H1 (cell line): ENCODE results near the gene MPHOSPH10.

Experiments used
- ATF2 ChIP-seq: IDR thresholded peaks from 2 replicates; pipeline ENCODE4 v1.6.1; 2012; ENCODE audit warnings: low read length, inconsistent platforms
- CBX5 ChIP-seq: fragments of 300-800, 300-1000 bp; sonication (generic); IDR thresholded peaks from 2 replicates; pipeline ENCODE4 v1.7.1; 2016; ENCODE audit warnings: antibody characterized with exemption, low read length, low read depth
- CTCF ChIP-seq, 3 experiments: IDR thresholded peaks; 1 replicate in 2 of 3; 2 replicates in 1 of 3; pipeline versions ENCODE4 v1.5.1 to v1.6.1; 2011; ENCODE audit warnings: low read length in 3 of 3, mild to moderate bottlenecking in 3 of 3, inconsistent platforms in 2 of 3, low read depth in 1 of 3, moderate library complexity in 1 of 3; ENCODE audit not compliant: insufficient read depth in 1 of 3; ENCODE audit errors: control extremely low read depth in 1 of 3
- FOSL1 ChIP-seq: IDR thresholded peaks from 2 replicates; pipeline ENCODE4 v1.6.1; 2011; ENCODE audit warnings: mild to moderate bottlenecking, low read depth, low read length, moderate library complexity; ENCODE audit not compliant: insufficient read depth
- GABPA ChIP-seq: IDR thresholded peaks from 2 replicates; pipeline ENCODE4 v1.6.1; 2011; ENCODE audit warnings: mild to moderate bottlenecking, low read length, moderate library complexity, borderline replicate concordance; ENCODE audit not compliant: insufficient read depth
- JUND ChIP-seq: IDR thresholded peaks from 2 replicates; pipeline ENCODE4 v1.6.1; 2011; ENCODE audit warnings: mild to moderate bottlenecking, improper control_type of control experiment, low read length
- KDM4A ChIP-seq: IDR thresholded peaks from one replicate; pipeline ENCODE4 v1.7.1; 2012; ENCODE audit warnings: low read depth, mild to moderate bottlenecking, moderate library complexity, low read length, inconsistent platforms; ENCODE audit not compliant: severe bottlenecking
- MAX ChIP-seq: IDR thresholded peaks from 2 replicates; pipeline ENCODE4 v1.6.1; 2012; ENCODE audit warnings: inconsistent platforms
- POLR2AphosphoS5 ChIP-seq: IDR thresholded peaks from 2 replicates; pipeline ENCODE4 v1.6.1; 2011; ENCODE audit warnings: low read depth, low read length
- RBBP5 ChIP-seq: IDR thresholded peaks from 2 replicates; pipeline ENCODE4 v1.7.1; 2012; ENCODE audit warnings: low read depth, mild to moderate bottlenecking, inconsistent platforms, low read length, moderate library complexity, borderline replicate concordance
- RFX5 ChIP-seq: IDR thresholded peaks from 2 replicates; pipeline ENCODE4 v1.6.1; 2011; ENCODE audit warnings: low read depth, low read length, improper control_type of control experiment, borderline replicate concordance
- RXRA ChIP-seq: IDR thresholded peaks from 2 replicates; pipeline ENCODE4 v1.6.1; 2011; ENCODE audit warnings: low read depth, mild to moderate bottlenecking, low read length, moderate library complexity; ENCODE audit not compliant: insufficient read depth
- USF2 ChIP-seq: IDR thresholded peaks from 2 replicates; pipeline ENCODE4 v1.6.1; 2011; ENCODE audit warnings: low read length, improper control_type of control experiment
- YY1 ChIP-seq: IDR thresholded peaks from 2 replicates; pipeline ENCODE4 v1.6.1; 2011; ENCODE audit warnings: low read depth, mild to moderate bottlenecking, low read length

- TF ChIP-seq RXRA = no peak
- no peak for TF ChIP-seq CTCF (IDR thresholded peaks at IDR 0.05; ENCODE audit: control extremely low read depth in 1 of 3, insufficient read depth in 1 of 3, low read depth in 1 of 3, low read length in 3 of 3)
- TF ChIP-seq POLR2AphosphoS5 = no peak
- no peak for TF ChIP-seq USF2
- no peak for TF ChIP-seq FOSL1
- TF ChIP-seq CBX5 = no peak
- no peak for TF ChIP-seq MAX
- no peak for TF ChIP-seq RBBP5
- TF ChIP-seq JUND = no peak
- TF ChIP-seq RFX5 = no peak
- TF ChIP-seq KDM4A = no peak
- TF ChIP-seq GABPA = no peak
- no peak for TF ChIP-seq YY1
- TF ChIP-seq ATF2 = no peak
These were observed 16.6 kb upstream of the MPHOSPH10 start for GRCh38 chr2:71113843-71114242.
